ENCODE results near the gene SGCD.

GRCh38 chr5:156473269-156473908 is 146.4 kb downstream of the SGCD start:
- no peak for TF ChIP-seq CTCF (IDR thresholded peaks at IDR 0.05)
- TF ChIP-seq POLR2AphosphoS5 (IDR thresholded peaks at IDR 0.05): no peak
- no peak for TF ChIP-seq POLR2A (IDR thresholded peaks at IDR 0.05)

Measured in transverse colon (tissue), 4 donors.